Measurements from ENCODE around the gene TP53TG3D.
"Not testable (repeated sequence)": the region's sequence is repeated elsewhere in the genome, so short reads cannot be mapped to it uniquely, and the experiment has no call there.

Gene TP53TG3D, protein sequence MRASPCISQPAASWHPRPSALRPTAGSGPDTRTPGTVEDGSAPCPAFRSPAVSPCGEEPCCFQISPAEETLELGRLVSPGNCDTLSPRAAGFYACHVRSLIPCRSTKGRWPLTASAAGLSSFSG

DNA sequence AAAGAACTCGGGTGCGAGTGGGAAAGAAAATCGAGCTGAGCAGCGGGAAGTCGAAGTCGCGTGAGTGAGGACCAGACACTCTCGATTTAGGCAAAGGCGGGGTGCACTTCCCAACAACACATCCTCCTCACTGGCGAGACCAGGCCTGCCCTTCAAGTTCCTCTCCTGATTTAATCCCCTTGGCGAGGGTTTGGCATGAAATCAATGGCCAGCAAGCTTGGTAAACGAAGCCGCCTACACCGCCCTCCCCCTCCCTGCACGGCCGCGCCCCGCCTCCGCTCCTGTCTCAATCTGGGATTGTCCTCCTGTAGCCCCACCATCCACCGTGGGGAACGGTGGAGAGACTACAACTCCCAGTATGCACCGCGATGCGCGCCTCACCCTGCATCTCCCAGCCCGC lies at the start of gene TP53TG3D:
TP53TG3D (plus strand) TSS at position 301 of the 400 bp plus-strand sequence; CDS start at position 369, 68 bp downstream.
- not testable (repeated sequence) for DNase-seq

DNA sequence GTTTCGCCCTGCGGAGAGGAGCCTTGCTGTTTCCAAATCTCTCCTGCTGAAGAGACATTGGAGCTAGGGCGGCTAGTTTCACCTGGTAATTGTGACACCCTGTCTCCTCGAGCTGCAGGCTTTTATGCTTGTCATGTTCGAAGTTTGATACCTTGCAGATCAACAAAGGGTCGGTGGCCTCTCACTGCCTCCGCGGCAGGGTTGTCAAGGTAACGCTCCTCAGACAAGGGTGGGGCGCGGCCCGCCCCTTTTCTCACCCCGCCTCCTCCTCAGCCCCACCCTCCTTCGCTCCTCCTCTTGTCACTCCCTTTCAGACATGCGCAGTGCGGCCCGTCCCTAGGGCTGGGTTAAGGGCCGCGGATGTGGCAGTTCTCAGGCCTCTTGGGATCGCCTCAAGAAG lies 421 bp downstream of the TP53TG3D start:
- not testable (repeated sequence) for DNase-seq

DNA sequence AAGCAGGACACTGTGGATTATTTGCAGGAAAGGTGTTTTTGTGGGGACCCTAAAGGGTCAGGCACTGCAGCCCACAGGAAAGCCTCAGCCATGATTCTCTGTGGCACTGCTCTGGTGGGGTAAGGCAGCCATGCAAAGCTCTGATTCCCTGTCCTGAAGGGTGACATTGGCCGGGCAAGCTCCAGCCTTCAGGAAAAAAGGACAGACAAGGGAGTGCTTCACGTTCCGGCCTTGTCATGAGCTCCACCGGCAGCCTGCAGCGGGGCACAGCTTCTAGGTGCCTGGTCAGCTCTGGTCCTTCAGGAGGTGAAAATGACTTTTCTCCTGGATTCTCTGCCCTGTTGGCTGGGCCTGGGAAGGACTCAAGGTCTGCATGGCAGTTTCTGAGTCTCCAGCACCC lies 8.4 kb downstream of the TP53TG3D start:
- not testable (repeated sequence) for DNase-seq

- not testable (repeated sequence) for DNase-seq
Observed at GRCh38 chr16:32263552-32263951, 10.5 kb downstream of the TP53TG3D start.

GRCh38 chr16:32281910-32282309 lies 28.8 kb downstream of the TP53TG3D start:
- DNase-seq: not testable (repeated sequence)

GRCh38 chr16:32283024-32283423 lies 29.9 kb downstream of the TP53TG3D start:
- DNase-seq: not testable (repeated sequence)

DNA sequence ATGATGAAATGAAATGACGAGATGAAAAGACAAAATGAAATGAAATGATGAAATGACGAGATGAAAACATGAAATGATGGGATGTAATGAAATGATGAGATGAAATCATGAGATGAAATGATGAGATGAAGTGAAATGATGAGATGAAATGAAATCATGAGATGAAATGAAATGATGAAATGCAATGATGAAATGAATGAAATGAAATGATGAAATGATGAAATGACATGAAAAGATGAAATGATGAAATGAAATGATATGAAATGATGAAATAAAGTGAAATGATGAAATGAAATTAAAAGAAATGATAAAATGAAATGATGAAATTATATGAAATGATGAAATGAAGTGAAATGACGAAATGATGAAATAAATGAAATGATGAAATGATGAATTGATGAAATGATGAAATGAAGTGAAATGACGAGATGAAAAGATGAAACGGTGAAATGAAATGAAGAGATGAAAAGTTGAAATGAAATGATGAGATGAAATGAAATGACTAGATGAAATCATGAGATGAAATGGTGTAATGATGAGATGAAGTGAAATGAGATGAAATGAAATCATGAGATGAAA lies 30.9 kb downstream of the TP53TG3D start:
- not testable (repeated sequence) for DNase-seq

DNA sequence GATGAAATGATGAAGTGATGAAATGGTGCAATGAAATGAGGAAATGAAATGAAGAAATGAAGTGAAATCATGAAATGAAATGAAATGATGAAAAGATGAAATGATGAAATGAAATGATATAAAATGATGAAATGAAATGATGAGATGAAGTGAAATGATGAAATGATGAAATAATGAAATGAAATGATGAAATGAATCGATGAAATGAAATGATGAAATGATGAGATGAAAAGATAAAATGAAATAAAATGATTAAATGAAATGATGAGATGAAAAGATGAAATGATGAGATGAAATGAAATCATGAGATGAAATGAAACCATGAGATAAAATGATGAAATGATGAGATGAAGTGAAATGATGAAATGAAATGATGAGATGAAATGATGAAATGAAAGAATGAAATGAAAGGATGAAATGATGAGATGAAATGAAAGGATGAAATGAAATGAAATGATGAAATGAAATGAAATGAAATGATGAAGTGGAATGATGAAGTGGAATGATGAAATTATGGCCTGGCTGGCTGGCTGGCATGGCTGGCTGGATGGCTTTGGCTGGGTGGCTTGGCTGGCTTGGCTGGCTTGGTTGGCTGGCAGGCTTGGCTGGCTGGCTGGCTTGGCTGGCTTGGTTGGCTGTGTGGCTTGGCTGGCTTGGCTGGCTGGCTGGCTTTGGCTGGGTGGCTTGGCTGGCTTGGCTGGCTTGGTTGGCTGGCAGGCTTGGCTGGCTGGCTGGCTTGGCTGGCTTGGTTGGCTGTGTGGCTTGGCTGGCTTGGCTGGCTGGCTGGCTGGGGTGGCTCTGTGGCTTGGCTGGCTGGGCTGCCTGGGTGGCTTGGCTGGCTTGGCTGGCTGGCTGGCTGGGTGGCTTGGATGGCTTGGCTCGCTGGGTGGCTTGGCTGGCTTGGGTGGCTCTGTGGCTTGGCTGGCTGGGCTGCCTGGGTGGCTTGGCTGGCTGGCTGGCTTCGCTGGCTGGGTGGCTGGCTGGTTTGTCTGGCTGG lies 32.0 kb downstream of the TP53TG3D start:
- not testable (repeated sequence) for DNase-seq

GRCh38 chr16:32286193-32286592 lies 33.1 kb downstream of the TP53TG3D start:
- DNase-seq: not testable (repeated sequence)

- DNase-seq: not testable (repeated sequence)
Observed at GRCh38 chr16:32287743-32288142, 34.7 kb downstream of the TP53TG3D start.

- not testable (repeated sequence) for DNase-seq
Observed at GRCh38 chr16:32289197-32289596, 36.1 kb downstream of the TP53TG3D start.

- DNase-seq: not testable (repeated sequence)
Observed at GRCh38 chr16:32302776-32303175, 49.7 kb downstream of the TP53TG3D start.

All from NCI-H524 (cell line).